ENCODE data around the gene RWDD3.

RWDD3 gene

GRCh38 chr1:95226781-95227660 lies 7.0 kb upstream of the RWDD3 start:
- DNase-seq (ENCODE audit: low read depth in 2 of 2): peak in 1 of 2 donors; percentile 35
- no peak for TF ChIP-seq CTCF (IDR thresholded peaks at IDR 0.05; ENCODE audit: low read depth, low read length)
- H3K4me3 ChIP-seq (replicated peaks in 1 of 2; ENCODE audit: low read depth in 2 of 2, low read length in 2 of 2): no peak overlapping the region

- no peak overlapping the region for H3K4me3 ChIP-seq (replicated peaks in 1 of 2; ENCODE audit: low read depth in 2 of 2, low read length in 2 of 2)
- no peak for DNase-seq (ENCODE audit: low read depth in 2 of 2)
- no peak for TF ChIP-seq CTCF (IDR thresholded peaks at IDR 0.05; ENCODE audit: low read depth, low read length)
These were observed 5.0 kb upstream of the RWDD3 start for GRCh38 chr1:95229037-95229436.

GRCh38 chr1:95229706-95230105 lies 4.3 kb upstream of the RWDD3 start:
- TF ChIP-seq CTCF (IDR thresholded peaks at IDR 0.05; ENCODE audit: low read depth, low read length): no peak
- H3K4me3 ChIP-seq (replicated peaks in 1 of 2; ENCODE audit: low read depth in 2 of 2, low read length in 2 of 2): no peak overlapping the region
- DNase-seq (ENCODE audit: low read depth in 2 of 2): no peak

GRCh38 chr1:95230256-95230655 lies 3.8 kb upstream of the RWDD3 start:
- no peak for DNase-seq (ENCODE audit: low read depth in 2 of 2)
- no peak overlapping the region for H3K4me3 ChIP-seq (replicated peaks in 1 of 2; ENCODE audit: low read depth in 2 of 2, low read length in 2 of 2)
- TF ChIP-seq CTCF (IDR thresholded peaks at IDR 0.05; ENCODE audit: low read depth, low read length): no peak

- TF ChIP-seq CTCF (IDR thresholded peaks at IDR 0.05; ENCODE audit: low read depth, low read length): no peak
- DNase-seq (ENCODE audit: low read depth in 2 of 2): peak in 1 of 2 donors; percentile 18
- H3K4me3 ChIP-seq (replicated peaks in 1 of 2; ENCODE audit: low read depth in 2 of 2, low read length in 2 of 2): no peak overlapping the region
These were observed 3.2 kb upstream of the RWDD3 start for GRCh38 chr1:95230768-95231191.

GRCh38 chr1:95232646-95233318 lies 1.2 kb upstream of the RWDD3 start:
- DNase-seq (ENCODE audit: low read depth in 2 of 2): peak; percentile 27 to 73
- TF ChIP-seq CTCF (IDR thresholded peaks at IDR 0.05; ENCODE audit: low read depth, low read length): no peak
- peak overlapping the region; percentile 53 to 60 for H3K4me3 ChIP-seq (replicated peaks in 1 of 2; ENCODE audit: low read depth in 2 of 2, low read length in 2 of 2)

All from cardiac fibroblast (primary cell).